ENCODE data around the gene TBX2.

GRCh38 chr17:61380217-61380835 lies 19.3 kb upstream of the TBX2 start:
- TF ChIP-seq CSDC2 (CRISPR knock-in tag; IDR thresholded peaks at IDR 0.05) = no peak
- TF ChIP-seq GLIS3 (CRISPR knock-in tag; IDR thresholded peaks at IDR 0.05) = 0 out of 2 replicates have a peak, but pooled peaks have one; percentile 17
- TF ChIP-seq, protein P1, sequence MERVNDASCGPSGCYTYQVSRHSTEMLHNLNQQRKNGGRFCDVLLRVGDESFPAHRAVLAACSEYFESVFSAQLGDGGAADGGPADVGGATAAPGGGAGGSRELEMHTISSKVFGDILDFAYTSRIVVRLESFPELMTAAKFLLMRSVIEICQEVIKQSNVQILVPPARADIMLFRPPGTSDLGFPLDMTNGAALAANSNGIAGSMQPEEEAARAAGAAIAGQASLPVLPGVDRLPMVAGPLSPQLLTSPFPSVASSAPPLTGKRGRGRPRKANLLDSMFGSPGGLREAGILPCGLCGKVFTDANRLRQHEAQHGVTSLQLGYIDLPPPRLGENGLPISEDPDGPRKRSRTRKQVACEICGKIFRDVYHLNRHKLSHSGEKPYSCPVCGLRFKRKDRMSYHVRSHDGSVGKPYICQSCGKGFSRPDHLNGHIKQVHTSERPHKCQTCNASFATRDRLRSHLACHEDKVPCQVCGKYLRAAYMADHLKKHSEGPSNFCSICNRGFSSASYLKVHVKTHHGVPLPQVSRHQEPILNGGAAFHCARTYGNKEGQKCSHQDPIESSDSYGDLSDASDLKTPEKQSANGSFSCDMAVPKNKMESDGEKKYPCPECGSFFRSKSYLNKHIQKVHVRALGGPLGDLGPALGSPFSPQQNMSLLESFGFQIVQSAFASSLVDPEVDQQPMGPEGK (CRISPR knock-in tag; IDR thresholded peaks at IDR 0.05; ENCODE audit: borderline replicate concordance) = no peak
- TF ChIP-seq ZC3H10 (CRISPR knock-in tag; IDR thresholded peaks at IDR 0.05) = no peak
- TF ChIP-seq BACH2 (CRISPR knock-in tag; IDR thresholded peaks at IDR 0.05; ENCODE audit: borderline replicate concordance) = no peak
- TF ChIP-seq, protein P2, sequence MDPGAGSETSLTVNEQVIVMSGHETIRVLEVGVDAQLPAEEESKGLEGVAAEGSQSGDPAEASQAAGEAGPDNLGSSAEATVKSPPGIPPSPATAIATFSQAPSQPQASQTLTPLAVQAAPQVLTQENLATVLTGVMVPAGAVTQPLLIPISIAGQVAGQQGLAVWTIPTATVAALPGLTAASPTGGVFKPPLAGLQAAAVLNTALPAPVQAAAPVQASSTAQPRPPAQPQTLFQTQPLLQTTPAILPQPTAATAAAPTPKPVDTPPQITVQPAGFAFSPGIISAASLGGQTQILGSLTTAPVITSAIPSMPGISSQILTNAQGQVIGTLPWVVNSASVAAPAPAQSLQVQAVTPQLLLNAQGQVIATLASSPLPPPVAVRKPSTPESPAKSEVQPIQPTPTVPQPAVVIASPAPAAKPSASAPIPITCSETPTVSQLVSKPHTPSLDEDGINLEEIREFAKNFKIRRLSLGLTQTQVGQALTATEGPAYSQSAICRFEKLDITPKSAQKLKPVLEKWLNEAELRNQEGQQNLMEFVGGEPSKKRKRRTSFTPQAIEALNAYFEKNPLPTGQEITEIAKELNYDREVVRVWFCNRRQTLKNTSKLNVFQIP (CRISPR knock-in tag; IDR thresholded peaks at IDR 0.05; ENCODE audit: borderline replicate concordance, low read depth) = no peak
- no peak for TF ChIP-seq ZFP30 (CRISPR knock-in tag; IDR thresholded peaks at IDR 0.05)
- no peak for TF ChIP-seq CREB5 (CRISPR knock-in tag; IDR thresholded peaks at IDR 0.05; ENCODE audit: low read depth)
- no peak for TF ChIP-seq OSR1 (CRISPR knock-in tag; IDR thresholded peaks at IDR 0.05)
- no peak for TF ChIP-seq TCF4 (CRISPR knock-in tag; IDR thresholded peaks at IDR 0.05; ENCODE audit: borderline replicate concordance)
- TF ChIP-seq TOX (CRISPR knock-in tag; IDR thresholded peaks at IDR 0.05; ENCODE audit: borderline replicate concordance) = no peak
